Activated CD4-positive, alpha-beta T cell treated with anti-CD3 and anti-CD28 coated beads for 48 hours (primary cell): ENCODE results near the gene ZDHHC11.
A peak's percentile ranks its signal among the peaks of the same experiment; 100 is the strongest.
"Not testable (repeated sequence)": the region's sequence is repeated elsewhere in the genome, so short reads cannot be mapped to it uniquely, and the experiment has no call there.

Experiments
- DNase-seq: peaks from one replicate; pipeline ENCODE4 v3.0.0-alpha.2; 2020

Gene ZDHHC11

GRCh38 chr5:774304-774703 lies 76.5 kb downstream of the ZDHHC11 start:
- DNase-seq, result not testable (repeated sequence)

GRCh38 chr5:773517-774264 lies 77.1 kb downstream of the ZDHHC11 start:
- peak; percentile 6 for DNase-seq

- DNase-seq, result peak; percentile 1
These were observed 77.9 kb downstream of the ZDHHC11 start for GRCh38 chr5:772931-773330.

GRCh38 chr5:772547-772890 lies 78.3 kb downstream of the ZDHHC11 start:
- DNase-seq, result peak; percentile 0

GRCh38 chr5:771841-772546 lies 78.8 kb downstream of the ZDHHC11 start:
- DNase-seq, result peak; percentile 0

GRCh38 chr5:771087-771781 lies 79.6 kb downstream of the ZDHHC11 start:
- peak; percentile 2 for DNase-seq

- DNase-seq, result peak; percentile 1
These were observed 80.2 kb downstream of the ZDHHC11 start for GRCh38 chr5:770585-770984.

GRCh38 chr5:769485-770145 lies 81.2 kb downstream of the ZDHHC11 start:
- DNase-seq, result peak; percentile 1

- peak; percentile 2 for DNase-seq
These were observed 83.9 kb downstream of the ZDHHC11 start for GRCh38 chr5:766666-767431.

GRCh38 chr5:765948-766631 lies 84.7 kb downstream of the ZDHHC11 start:
- DNase-seq, result no peak

- no peak for DNase-seq
These were observed 86.6 kb downstream of the ZDHHC11 start for GRCh38 chr5:763998-764781.

GRCh38 chr5:763397-763796 lies 87.4 kb downstream of the ZDHHC11 start:
- DNase-seq, result no peak

GRCh38 chr5:762996-763395 lies 87.8 kb downstream of the ZDHHC11 start:
- not testable (repeated sequence) for DNase-seq

GRCh38 chr5:761854-762710 lies 88.7 kb downstream of the ZDHHC11 start:
- DNase-seq, result peak; percentile 3

GRCh38 chr5:761059-761771 lies 89.6 kb downstream of the ZDHHC11 start:
- peak; percentile 6 for DNase-seq

GRCh38 chr5:760363-761058 lies 90.3 kb downstream of the ZDHHC11 start:
- DNase-seq, result peak; percentile 2

GRCh38 chr5:759781-760362 lies 90.9 kb downstream of the ZDHHC11 start:
- DNase-seq, result peak; percentile 8

- DNase-seq, result peak; percentile 52
These were observed 91.6 kb downstream of the ZDHHC11 start for GRCh38 chr5:759111-759751.
